Fibroblast of skin of right biceps (primary cell): Measurements from ENCODE around the gene SLC5A2.
A peak's percentile ranks its signal among the peaks of the same experiment; 100 is the strongest.
"Not testable (repeated sequence)": the region's sequence is repeated elsewhere in the genome, so short reads cannot be mapped to it uniquely, and the experiment has no call there.

ENCODE experiments used
- DNase-seq: peaks from one replicate; pipeline ENCODE4 v3.0.0-alpha.2; 2013

Gene SLC5A2

GRCh38 chr16:31483081-31483480 lies at the start of gene SLC5A2:
TSS of gene SLC5A2 (plus strand) at chr16:31483123. CDS start at chr16:31483137, 14 bp downstream.
- DNase-seq: no peak

DNA sequence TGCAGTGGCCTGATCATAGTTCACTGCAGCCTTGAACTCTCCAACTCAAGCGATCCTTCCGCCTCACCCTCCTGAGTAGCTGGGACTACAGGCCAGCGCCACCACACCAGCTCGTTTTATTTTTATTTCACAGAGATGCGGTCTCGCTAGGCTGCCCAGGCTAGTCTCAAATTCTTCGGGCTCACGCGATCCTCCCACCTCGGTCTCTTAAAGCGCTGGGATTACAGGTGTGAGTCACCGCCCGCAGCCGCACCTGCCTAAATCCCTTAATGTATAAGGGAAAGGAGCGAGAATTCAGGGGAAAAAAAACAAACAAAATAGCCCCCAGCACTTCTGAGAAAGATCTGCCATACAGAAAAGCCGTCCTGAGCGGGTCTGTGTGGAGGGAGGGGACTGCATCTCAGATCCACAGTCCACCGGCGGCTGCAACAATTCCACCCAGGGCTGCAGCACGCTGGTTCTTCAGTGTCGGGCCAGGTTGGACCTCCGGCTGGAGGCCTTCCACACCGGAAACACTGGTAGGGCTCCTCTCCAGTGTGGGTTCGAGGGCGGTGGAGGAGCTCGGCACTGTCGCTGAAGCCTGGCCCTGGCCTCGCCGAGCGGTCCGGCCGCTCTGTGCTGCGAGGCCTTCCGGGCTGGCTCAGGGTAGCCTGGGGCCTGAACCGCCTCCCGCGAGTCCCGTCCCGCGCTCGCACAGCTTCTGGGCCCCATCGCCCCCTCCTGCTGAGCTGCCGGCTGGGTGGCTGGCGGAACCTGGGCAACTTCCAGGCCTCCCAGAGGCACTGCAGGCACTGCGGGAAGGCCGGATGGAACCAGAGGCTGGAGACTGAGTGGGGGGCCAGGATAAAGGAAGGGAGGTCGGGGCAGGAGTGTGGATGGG lies 47.3 kb upstream of the SLC5A2 start:
- DNase-seq: no peak

DNA sequence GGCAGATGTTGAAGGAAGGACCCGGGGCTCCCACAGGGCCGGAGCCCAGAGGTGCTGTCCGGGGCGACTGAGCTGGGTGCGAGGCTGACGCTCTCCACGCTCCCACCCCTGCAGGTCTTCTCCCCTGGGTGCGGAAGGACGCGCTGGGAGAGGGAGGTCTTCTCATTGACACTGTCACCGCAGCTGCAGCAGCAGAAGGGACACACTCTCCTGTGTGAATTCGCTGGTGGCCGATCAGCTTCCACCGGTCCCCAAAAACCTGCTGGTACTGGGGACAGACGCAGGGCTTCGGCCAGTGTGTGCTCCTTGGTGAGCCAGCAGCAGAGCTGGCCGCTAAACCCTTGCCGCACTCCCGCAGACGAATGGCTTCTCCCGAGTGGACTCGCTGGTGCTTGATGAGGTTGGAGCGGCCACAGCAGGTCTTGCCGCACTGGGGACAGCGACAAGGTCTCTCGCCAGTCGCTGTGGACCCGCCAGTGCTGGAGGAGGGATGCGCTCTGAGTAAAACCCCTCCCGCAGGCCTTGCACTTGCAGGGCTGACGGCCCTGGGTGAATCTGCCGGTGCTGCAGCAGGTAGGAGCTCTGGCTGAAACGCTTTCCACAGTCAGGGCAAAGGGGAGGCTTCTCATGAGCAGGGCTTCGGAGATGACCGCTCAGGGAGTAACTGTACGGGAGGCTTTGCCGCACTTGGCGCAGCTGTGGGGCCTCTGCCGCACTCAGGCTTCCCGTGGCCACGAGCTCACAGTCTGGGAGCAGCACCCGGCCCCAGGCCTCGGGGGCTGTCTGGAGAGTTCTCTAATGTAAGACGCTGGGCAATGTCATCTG lies 46.5 kb upstream of the SLC5A2 start:
- DNase-seq: no peak

- no peak for DNase-seq
Measured at GRCh38 chr16:31438414-31438813, 44.5 kb upstream of the SLC5A2 start.

- DNase-seq: not testable (repeated sequence)
Measured at GRCh38 chr16:31439023-31439422, 43.9 kb upstream of the SLC5A2 start.

GRCh38 chr16:31439519-31439918 lies 43.4 kb upstream of the SLC5A2 start:
- DNase-seq: no peak

- DNase-seq: peak; percentile 34
Measured at GRCh38 chr16:31440516-31441184, 42.3 kb upstream of the SLC5A2 start.

GRCh38 chr16:31441956-31442355 lies 41.0 kb upstream of the SLC5A2 start:
- DNase-seq: no peak

DNA sequence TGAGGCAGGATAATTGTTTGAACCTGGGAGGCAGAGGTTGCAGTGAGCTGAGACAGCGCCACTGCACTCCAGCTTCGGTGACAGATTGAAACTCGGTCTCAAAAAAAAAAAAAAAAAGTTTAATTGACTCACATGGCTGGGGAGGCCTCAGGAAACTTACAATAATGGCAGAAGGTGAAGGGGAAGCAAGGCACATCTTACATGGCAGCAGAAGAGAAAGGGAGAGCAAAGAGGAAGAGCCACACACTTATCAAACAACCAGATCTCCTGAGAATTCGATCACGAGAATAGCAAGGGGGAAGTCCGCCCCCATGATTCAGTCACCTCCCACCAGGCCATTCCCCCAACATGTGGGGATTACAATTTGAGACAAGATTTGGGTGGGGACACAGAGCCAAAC lies 37.0 kb upstream of the SLC5A2 start:
- not testable (repeated sequence) for DNase-seq

GRCh38 chr16:31451201-31451600 lies 31.7 kb upstream of the SLC5A2 start:
- DNase-seq: no peak

- DNase-seq: peak; percentile 79
Measured at GRCh38 chr16:31451681-31452351, 31.1 kb upstream of the SLC5A2 start.

DNA sequence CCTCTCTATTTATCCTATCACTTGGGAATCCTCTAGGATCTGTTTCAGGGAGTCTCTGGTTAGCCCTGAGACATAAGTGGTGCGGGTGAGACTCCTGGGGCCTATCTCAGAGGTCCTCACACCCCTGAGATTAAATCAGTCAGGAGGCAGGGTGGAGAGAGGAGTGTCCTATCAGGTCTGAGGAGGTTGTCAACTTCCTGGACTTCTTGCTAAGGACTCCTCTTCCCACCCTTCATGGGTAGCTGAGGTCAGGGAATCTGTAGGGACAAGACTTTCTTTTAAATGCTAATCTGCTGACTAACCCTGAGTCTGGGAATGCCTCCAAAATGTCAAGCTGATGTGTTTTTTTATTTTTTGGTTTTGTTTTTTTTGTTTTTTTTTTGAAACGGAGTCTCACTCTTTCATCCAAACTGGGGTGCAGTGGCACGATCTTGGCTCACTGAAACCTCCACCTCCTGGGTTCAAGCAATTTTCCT lies 30.3 kb upstream of the SLC5A2 start:
- peak; percentile 93 for DNase-seq

DNA sequence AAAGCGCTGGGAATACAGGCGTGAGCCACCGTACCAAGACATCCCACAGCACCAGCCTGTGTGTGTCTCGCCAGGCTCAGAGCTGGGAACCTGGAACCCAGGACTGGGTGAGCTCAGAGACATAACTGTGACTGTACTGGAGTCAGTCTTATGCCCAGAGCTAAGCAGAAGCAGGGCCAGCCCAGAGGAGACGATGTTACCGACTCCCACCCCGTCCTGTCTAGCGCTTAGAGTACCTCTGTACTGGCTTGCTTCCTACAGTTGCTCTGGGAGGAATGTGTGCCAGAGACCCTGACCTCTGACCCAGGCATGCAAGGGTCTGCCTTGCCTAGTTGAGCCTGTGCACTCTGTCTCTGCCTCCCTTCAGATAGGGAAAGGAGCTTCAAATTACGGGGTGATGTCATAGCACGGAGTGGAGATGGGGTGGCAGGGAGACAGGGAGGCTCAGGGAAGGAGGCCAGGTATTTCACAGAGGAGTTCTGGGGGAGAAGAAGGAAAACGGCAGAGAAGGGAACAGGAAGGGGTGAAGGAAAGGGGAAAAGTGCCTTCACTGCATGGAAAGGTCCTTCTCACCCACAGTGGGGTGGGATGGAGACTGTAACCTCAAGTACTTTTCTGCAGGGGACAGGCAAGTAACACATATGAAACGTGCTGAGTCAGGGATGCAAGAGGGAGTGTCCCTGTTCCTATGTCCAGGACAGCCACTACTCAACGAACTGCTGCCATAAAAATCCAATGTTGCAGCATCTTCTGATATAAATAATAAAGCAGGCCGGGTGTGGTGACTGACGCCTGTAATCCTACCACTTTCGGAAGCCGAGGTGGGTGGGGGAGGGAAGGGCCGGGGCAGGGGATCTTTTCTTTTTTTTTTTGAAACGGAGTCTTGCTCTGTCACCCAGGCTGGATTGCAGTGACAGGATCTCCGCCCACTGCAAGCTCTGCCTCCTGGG lies 29.4 kb upstream of the SLC5A2 start:
- peak; percentile 62 for DNase-seq

GRCh38 chr16:31455601-31456314 lies 27.2 kb upstream of the SLC5A2 start:
- no peak for DNase-seq

GRCh38 chr16:31456988-31457360 lies 25.9 kb upstream of the SLC5A2 start:
- DNase-seq: no peak

DNA sequence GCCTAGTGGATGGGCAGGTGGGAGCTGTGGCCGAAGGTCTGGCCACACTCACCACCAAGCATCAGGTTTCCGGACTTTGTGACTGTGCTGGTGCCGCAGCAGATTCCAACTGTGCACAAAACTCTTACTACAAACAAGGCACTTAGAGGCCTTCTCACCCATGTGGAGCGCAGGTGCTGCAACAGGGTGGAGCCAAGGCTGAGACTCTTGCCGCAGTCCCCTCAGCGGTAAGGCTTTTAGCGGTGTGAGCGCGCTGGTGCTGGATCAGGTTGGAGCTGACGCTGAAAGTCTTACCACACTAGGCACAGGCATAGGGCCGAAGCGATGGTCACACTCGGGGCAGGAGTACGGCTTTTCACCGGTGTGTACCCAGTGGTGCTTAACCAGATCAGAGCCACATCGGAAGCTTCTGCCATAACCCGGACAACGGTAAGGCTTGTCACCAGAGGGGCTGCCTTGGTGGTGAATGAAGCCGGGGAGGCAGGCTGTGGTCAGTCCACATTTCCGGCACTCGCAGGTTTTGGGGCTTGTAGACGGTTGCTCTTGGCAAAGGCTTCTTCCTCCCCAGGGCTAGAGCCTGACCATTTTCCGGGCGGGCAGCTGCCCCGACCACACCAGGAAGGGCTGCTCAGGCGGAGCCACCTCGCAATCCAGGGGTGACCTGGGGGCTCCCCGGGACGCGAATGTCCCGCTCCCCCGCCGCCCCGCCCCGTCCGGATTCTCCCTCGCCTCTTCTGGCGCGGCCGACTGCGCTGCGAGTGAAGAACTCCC lies 24.7 kb upstream of the SLC5A2 start:
- DNase-seq: peak; percentile 39

GRCh38 chr16:31458844-31459686 lies 23.9 kb upstream of the SLC5A2 start, which contains the start of gene ARMC5:
TSS of gene ARMC5 (plus strand) at chr16:31459501. CDS start at chr16:31459525, 24 bp downstream.
- peak; percentile 98 for DNase-seq

DNA sequence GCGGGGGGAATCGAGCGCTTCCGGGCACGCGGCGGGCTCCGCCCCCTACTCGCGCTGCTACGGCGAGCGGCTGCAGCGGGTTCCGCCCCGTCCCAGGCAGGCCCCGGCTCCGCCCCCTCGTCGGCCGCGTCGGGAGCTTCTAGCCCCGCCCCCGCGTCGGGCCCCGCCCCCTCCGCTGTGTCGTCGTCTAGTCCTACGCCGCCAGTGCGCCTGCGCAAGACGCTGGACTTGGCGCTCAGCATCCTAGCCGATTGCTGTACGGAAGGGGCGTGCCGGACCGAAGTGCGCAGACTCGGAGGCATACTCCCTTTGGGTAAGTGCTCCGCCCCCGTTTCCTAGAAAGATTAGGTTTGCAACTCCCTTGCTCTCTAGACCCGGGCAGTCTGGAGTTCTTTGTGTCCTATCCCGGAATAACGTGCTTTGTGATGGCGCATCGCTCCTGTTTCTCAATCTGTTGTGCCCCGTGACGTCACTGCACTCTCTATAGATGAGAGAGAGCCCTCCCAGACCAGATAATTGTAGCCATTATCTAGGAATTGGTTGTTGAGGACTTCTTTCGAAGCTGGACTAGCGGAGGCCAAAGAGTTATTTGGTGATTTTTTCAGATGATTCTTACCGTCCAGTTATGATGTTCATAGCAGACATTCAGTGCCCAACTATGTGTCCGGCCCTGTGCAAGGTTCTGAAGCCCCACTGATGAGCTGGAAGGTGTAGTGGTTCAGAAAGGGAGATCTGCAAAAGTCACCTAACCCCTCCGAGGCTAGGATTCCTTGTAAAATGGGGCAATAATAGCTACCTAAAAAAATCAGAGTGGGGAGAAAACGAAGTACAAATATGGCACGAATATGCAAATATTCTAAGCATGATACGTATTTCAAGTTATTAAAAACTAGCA lies 23.0 kb upstream of the SLC5A2 start:
- peak; percentile 99 for DNase-seq
